HG03280 (cell line): ENCODE results near the gene CDK16.

Experiments
- ATAC-seq: cut with Tn5 transposase; IDR thresholded peaks from one replicate; pipeline ENCODE4 v1.9.1; 2021; ENCODE audit warnings: mild to moderate bottlenecking, moderate library complexity; ENCODE audit not compliant: unreplicated experiment

The CDK16 gene

GRCh38 chrX:47206316-47206715 lies 12.2 kb upstream of the CDK16 start:
- ATAC-seq = no peak

- no peak for ATAC-seq
Observed at GRCh38 chrX:47208108-47208507, 10.4 kb upstream of the CDK16 start.

- no peak for ATAC-seq
Observed at GRCh38 chrX:47209508-47210238, 8.8 kb upstream of the CDK16 start.

- no peak for ATAC-seq
Observed at GRCh38 chrX:47210661-47211425, 7.6 kb upstream of the CDK16 start.

GRCh38 chrX:47212381-47213293 lies 5.8 kb upstream of the CDK16 start:
- ATAC-seq = no peak

- ATAC-seq = no peak
Observed at GRCh38 chrX:47214435-47215077, 3.9 kb upstream of the CDK16 start.

GRCh38 chrX:47215291-47215900 lies 3.1 kb upstream of the CDK16 start:
- no peak for ATAC-seq

GRCh38 chrX:47216393-47216925 lies 2.0 kb upstream of the CDK16 start:
- ATAC-seq = no peak

- ATAC-seq = no peak
Observed at GRCh38 chrX:47217121-47217851, 1.2 kb upstream of the CDK16 start.

- ATAC-seq = peak; percentile 83
Observed at GRCh38 chrX:47217852-47218279, 615 bp upstream of the CDK16 start.

GRCh38 chrX:47218920-47219815 lies 687 bp downstream of the CDK16 start:
- no peak for ATAC-seq

- ATAC-seq = no peak
Observed at GRCh38 chrX:47221756-47222155, 3.3 kb downstream of the CDK16 start.

- no peak for ATAC-seq
Observed at GRCh38 chrX:47222751-47223350, 4.4 kb downstream of the CDK16 start.

GRCh38 chrX:47223476-47224250 lies 5.2 kb downstream of the CDK16 start:
- no peak for ATAC-seq

- ATAC-seq = no peak
Observed at GRCh38 chrX:47224266-47224895, 5.9 kb downstream of the CDK16 start.

GRCh38 chrX:47224896-47225290 lies 6.4 kb downstream of the CDK16 start:
- no peak for ATAC-seq

GRCh38 chrX:47226071-47226470 lies 7.6 kb downstream of the CDK16 start:
- no peak for ATAC-seq
